Pulmonary artery endothelial cell (primary cell): ENCODE measurements around the gene LIMS3. TPM values are rescaled to one million over a fixed set of nuclear protein-coding genes. Genes with fewer than 3 reads are reported as not detected.
"Not testable (repeated sequence)": the region's sequence is repeated elsewhere in the genome, so short reads cannot be mapped to it uniquely, and the experiment has no call there.

Source experiments
- DNase-seq: peaks from one replicate; pipeline ENCODE4 v3.0.0-alpha.2; 2011; ENCODE audit warnings: low read depth, low spot score
- total RNA-seq: library from RNA; depleted of rRNA; stranded (reverse); fragments of >200 nt; gene quantifications from 2 replicates; pipeline ENCODE4 v1.2.3, GENCODE V29; 2014

The LIMS3 gene, protein sequence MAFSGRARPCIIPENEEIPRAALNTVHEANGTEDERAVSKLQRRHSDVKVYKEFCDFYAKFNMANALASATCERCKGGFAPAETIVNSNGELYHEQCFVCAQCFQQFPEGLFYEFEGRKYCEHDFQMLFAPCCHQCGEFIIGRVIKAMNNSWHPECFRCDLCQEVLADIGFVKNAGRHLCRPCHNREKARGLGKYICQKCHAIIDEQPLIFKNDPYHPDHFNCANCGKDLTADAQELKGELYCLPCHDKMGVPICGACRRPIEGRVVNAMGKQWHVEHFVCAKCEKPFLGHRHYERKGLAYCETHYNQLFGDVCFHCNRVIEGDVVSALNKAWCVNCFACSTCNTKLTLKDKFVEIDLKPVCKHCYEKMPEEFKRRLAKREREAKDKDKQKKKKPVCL
- total RNA-seq: 3.3 and 7.3 TPM in 2 replicates

DNA sequence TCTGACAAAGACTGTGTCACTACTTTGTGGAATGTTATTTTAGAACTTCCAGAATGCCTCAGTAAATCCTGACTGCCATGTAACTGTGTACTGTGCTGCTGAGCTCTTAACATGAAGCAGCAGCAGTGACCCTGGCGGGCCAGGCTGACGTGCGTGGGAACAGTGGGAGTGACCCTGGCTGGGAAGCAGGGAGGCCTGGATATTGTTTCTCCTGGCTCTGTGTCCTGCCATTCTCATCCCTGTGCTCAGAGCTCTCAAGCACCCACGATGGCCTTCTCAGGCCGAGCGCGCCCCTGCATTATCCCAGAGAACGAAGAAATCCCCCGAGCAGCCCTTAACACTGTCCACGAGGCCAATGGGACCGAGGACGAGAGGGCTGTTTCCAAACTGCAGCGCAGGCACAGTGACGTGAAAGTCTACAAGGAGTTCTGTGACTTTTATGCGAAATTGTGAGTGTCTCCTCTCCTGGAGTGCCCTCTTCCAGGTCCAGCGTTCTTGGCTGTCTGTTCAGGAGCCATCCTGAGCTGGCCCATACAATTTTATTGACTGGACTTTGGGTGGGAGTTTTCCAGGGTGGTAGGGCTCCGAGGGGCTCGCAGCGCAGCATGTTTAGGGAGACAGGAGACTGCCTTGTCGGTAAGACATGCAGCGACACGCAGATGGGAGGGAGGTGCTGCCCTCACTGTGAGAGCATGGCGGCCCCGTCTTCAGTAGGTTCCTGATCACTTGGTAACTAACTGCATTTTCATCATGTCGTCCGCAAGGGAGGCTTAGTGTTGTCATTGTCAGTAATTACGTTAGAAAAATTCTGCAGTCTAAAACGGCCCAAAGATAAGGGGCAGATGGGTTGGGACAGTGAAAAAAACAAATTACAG, at the start of gene LIMS3:
Gene LIMS3, plus strand, starts transcription at position 227 of the 875 bp plus-strand sequence. Its CDS starts 41 bp downstream, at position 268.
- DNase-seq: not testable (repeated sequence)

DNA sequence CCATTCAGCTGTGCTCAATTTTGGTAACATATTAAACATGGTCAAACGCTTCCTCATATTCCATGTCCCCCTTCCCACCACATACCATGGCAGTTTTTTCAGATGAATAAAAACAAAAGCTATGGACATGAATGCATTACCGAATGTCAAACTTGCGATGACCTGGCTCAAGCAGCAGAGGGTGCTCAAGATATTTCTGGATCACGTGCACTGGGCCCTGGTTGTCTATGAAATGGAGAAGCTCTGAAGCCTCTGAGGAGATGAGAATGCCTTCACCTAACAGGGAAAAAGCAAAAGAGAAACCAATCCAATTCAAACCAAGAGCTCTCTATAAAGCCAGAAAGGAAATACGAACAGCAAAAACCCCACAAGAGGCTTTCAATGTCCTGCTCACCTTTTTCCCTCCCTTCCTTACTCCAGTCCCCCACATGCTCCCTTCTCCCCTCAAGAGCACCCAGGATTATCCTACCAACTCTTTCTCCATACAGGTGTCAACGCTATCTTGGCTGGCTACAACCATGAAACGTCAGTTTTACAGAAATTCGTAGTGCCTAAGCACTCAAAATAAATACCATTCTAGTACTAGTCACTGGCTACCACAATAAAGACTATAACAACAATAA, 27.2 kb upstream of the LIMS3 start:
- not testable (repeated sequence) for DNase-seq

DNA sequence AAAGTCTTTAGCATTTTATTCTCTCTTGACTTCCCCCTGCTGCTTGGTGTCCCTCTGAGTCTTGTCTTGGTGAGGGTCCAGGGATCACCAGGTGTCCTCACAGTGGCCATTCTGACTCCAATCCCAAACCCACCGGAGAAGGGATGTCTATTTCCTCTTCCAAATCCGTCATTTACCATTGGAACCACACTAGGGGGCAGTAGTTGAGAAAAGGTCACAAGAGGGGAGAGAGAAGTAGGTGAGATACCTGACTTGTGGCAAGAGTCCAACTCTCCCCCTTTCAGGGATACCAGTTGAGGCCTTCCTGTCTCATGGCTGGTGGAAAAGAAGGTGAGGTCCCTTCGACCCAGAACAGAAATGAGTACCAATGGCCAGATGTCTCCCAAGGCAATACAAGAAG, 21.9 kb upstream of the LIMS3 start:
- DNase-seq: not testable (repeated sequence)

DNA sequence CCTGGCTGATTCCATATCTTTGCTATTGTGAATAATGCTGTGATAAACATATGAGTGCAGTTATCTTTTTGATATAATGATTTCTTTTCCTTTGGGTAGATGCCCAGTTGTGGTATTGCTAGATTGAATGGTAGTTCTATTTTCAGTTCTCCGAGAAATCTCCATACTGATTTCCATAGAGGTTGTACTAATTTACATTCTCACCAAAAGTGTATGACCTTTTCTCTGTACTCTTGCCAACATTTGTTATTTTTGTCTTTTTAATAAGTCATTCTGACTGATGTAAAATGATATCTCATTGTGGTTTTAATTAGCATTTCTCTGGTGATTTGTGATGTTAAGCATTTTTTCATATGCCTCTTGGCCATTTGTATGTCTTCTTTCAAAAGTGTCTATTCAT, 16.4 kb upstream of the LIMS3 start:
- DNase-seq: not testable (repeated sequence)

DNA sequence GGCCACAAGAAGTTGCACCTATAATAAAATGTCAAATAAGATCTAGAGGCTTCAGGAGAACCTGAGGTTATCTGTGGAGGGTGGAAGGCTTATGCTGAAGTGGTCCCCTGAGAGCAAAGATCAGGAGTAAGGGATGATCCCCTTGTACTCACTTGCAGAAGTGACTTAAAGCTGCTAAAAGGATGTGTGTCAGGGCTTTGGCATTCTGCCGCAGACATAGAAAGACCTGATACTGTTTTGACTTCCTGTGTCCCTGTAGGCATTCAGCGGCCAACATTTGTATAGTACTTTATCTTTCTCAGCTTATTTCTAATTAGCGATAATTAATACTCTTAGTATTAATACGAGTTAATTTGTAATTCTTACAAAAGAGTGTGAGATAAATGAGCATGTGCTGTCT, 10.1 kb upstream of the LIMS3 start:
- DNase-seq: not testable (repeated sequence)

DNA sequence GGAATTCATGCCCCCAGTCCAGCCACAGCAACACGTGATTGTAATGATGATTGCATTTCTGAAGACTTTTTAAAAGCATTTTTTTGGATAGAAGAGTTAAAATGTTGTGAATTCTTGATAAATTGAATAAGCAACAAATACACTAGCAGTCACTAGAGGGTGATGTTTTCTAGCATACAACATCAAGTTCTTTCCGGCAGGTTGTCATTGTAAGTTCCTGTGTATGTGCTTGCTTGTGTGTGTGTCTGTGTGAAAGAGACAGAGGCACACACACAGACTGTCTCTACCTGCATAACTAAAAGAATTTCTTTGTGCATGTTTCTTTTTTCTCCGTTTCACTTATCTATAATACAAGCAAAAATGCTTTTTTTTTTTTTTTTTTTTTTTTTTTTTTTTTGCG, 8.6 kb upstream of the LIMS3 start:
- not testable (repeated sequence) for DNase-seq

DNA sequence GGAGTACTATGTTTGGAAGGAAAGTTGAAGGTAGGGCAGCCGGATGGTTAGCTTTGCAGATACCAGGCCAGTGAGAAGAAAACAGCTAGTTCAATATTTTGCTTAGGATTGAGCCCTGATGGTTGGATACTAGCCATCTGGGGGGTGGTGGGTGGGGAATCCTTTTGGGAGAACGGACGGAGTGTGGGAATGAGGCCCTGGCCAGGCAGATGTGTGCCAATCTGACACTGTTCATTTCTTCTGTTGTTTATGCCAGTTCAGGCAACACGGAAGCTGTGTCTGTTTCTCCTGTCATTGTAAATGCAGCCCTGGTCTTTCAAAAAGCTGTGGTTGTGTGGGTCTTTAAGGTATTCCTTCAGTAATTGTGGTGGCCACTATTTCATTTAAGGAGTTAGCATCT, 7.5 kb upstream of the LIMS3 start:
- not testable (repeated sequence) for DNase-seq

DNA sequence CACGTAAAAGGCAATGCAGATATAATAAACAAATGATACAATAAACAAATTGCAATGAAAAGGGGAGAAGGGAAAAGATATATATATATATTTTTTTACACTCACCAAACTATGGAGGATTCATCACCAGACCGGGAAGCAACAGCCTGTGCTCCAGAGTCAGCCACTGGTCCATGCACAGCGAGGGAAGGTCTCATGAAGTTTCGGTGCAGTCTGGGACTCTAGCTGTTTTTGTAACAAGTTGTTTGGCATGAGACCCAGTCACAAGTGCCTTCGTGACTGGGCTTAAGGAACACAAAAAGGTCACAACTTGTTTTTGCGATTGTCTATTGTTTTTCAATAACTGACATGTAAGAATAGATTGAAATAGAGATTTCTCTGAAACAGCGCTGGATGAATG, 4.8 kb upstream of the LIMS3 start:
- not testable (repeated sequence) for DNase-seq

DNA sequence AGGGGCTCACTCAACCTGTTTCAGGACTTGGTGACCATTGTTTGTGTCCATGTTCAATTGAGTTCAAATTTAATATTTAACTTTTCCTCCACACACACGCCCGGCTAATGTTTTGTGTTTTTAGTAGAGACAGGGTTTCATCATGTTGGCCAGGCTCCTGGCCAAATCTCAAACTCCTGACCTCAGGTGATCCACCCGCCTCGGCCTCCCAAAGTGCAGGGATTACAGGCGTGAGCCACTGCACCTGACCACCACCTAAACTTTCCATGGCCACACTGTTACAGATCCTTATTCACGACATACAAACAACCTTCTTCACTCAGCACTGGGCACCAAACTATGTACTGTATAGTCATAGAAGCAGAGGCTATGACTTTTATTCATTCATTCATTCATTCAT, 4.3 kb upstream of the LIMS3 start:
- DNase-seq: not testable (repeated sequence)

DNA sequence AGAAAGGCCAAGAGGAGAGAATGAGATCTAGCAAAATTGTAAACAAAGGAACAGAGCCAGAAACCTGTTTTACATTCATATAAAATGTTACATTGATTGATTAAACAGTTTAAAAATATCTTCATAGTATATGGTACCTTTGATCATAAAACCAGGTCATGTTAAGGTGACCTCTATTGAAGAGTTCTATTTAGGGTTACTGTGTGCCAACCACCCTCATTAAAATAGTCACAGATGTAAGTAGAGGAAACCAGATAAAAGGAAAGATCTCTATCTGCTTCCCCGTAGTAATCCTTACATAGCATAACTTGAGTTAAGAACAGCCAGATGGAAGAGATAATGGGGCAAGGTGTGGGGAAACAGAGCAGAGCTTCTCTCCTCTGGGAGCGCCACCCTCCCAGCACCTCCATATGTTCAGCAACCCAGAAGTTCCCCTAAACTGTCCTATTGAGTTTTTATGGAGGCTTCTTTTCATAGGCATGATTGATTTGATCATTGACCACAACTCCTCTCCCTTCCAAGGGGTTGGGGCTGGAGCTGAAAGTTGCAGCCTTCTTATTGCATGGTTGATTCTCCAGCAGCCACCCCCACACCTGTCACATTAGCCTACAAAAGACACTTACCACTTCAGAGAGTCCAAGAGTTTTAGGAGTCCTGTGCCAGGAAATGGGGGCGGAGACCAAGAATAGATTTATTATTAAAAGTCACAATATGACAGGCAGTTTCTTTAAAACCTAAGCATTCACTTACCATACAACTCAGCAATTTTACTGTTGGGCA, 3.2 kb upstream of the LIMS3 start:
- not testable (repeated sequence) for DNase-seq

DNA sequence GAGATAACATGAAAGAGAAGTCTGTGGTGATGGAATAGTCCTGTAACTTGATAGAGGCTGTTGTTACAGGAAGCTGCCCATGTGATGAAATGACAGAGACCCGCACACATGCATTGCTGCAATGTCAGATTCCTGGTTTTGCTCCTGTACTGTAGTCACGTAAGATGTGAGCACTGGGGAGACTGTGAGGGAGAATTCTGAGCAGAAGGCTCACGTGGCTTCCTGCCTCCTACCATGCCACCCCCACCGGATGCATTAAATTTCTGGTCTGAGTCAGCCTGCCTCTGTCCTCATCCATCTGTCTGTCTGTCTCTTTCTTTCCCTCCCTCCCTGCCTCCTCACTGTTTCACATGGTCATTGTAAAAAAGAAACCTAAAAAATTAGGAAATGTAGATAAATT, 2.3 kb upstream of the LIMS3 start:
- DNase-seq: not testable (repeated sequence)

DNA sequence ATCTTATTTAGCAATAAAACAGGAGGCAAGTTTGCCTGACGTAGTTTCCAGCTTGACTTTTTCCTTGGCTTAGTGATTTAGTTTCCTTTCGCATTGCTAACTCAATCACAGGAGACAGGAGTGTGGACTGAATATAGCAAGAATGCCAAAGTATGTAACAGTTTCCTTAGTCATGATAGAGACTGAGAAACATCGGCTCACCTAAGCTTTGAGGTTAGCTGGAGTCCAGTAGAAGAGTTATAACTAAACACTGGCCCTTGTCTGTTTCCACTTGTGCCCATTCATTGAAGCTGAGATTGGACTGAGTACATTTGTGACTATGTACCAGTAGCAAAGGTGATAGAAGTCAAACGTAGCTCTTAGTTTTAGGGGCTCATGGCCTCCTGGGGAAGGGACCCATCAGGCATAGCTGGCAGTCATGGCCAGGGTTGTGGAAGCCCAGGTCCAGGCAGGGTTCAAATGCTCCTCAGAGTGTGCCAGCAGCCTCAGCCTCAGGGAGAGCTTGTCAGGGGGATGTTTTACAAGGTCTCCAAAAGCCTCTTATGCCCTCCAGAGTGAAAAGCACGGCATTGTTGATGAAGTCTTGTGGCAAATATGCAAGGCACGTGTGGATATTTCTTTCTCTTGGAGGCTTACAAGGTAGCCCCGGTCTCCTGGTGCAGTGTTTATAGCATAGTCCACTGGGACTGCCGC, 573 bp upstream of the LIMS3 start:
- not testable (repeated sequence) for DNase-seq

DNA sequence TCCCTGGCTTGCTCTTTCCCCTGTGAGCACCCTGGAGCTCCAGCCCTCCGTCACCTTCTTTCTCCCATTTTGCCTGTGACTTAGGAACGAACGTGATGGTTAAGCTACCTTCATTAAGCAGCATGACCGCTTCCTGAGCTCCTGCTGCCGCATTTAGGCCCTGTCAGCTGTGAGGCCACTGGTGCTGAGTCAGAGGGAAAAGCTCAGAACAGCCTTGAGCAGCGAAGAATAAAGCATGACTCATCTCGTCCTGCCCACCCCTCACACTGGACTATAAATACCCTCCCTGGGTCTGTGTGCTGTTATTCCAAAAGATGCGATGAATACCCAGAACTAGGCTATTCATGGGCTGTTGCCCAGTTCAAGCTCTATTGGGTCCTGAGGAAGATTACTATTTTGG, 7.3 kb downstream of the LIMS3 start:
- DNase-seq: not testable (repeated sequence)

DNA sequence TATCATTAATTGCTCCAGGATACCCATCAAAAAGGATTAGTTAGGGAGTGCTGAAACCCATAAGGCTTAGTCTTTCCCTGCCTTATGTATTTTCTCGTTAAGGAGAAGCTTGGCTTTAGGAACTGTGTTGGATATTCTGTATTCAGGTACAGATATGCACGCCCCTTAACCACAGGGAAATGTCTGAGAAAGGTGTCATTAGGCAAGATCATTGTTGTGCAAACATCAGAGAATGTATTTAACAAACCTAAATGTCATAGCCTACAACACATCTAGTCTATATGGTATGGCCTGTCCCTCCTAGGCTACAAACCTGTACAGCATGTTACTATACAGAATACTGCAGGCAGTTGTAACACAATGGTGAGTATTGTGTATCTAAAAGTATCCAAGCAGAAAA, 10.1 kb downstream of the LIMS3 start:
- not testable (repeated sequence) for DNase-seq

DNA sequence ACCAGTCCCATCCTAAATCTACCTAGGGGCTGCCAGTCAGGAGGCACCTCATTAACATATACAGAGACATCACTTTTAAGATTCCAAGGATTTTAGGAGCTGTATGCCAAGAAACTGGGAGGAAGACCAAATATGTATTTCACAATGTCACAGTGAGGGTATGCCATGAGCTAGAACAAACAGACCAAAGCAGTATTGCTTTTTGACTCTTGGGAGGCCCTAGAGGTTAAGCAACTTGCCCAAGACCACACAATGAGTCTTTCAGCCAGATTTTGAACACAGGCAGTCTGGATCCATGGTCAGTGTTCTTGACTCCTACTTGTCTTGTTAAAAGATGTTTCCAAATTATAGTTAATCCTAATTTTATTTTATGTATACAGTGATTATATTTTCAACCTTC, 12.3 kb downstream of the LIMS3 start:
- DNase-seq: not testable (repeated sequence)

DNA sequence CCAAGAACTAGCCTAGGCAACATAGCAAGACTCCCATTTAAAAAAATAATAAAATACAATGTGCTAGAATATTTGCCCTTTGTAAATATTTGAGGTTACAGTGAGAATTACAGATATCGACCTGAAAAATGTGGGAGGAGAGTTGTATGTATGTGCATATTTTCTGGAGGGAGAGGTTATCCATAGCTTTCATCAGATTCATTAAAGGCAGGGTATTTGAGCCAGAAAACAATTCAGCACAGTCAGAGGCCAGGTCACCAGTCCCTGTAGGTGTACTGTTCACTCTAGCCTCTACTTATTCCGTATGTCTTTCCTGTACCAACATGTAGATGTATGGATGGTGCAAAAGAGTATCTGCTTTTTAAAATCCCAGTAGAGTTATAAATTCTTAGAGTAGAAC, 15.4 kb downstream of the LIMS3 start:
- not testable (repeated sequence) for DNase-seq

DNA sequence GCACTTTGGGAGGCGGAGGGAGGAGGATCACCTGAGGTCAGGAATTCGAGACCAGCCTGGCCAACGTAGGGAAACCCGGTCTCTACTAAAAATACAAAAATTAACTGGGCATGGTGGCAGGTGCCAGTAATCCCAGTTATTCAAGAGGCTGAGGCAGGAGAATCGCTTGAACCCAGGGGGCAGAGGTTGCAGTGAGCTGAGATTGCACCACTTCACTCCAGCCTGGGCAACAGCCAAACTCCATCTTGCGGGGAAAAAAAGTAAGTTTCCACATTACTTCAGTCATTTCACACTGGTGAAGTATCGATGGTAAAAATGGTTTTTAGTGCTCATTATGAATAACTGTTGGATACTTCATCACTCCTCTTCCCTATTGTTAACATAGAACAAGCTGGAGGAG, 16.1 kb downstream of the LIMS3 start:
- DNase-seq: not testable (repeated sequence)

DNA sequence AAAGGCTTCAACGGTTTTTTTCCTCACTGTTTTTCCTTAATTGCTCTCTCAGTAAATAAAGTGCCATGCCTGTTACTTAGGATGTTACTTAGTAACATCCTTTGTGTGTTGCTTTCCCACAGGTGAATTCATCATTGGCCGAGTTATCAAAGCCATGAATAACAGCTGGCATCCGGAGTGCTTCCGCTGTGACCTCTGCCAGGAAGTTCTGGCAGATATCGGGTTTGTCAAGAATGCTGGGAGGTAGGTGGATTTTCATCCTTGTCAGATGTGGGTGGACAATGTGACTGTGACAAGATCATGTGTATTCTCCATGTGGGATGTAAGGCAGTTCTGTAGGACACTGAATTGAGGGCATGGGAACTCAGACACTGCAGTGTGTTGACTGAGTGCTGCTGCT, 17.3 kb downstream of the LIMS3 start:
- not testable (repeated sequence) for DNase-seq

DNA sequence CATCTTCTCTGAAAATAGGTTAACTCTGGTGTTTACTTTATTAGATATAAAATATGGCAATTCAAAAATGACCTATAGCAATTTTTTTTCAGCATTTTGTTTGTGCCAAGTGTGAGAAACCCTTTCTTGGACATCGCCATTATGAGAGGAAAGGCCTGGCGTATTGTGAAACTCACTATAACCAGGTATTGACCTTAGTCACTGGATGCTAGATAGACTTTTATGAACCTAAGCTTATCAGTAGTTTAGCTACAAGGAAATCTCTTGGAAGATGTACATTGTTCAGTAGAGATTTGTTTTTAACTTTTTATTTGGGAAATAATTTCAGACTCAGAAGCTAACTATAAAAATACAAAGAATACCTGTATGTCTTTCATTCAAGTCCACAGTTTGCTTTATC, 21.7 kb downstream of the LIMS3 start:
- DNase-seq: not testable (repeated sequence)
